K562 (cell line): ENCODE results near the gene YBX2. TPM values are rescaled to one million over a fixed set of nuclear protein-coding genes. Genes with fewer than 3 reads are reported as not detected.
A peak's percentile ranks its signal among the peaks of the same experiment; 100 is the strongest.

Source experiments
- CBFB ChIP-seq: sonication (generic); formaldehyde crosslinking; IDR thresholded peaks from 2 replicates; pipeline ENCODE4 v1.4.0; 2020; ENCODE audit warnings: mild to moderate bottlenecking, missing genetic modification reagents
- CCAR2 ChIP-seq: fragments of 200-400 bp; formaldehyde crosslinking; IDR thresholded peaks from 2 replicates; pipeline ENCODE4 v1.6.1; 2017; ENCODE audit warnings: mild to moderate bottlenecking, low read depth, low read length
- CREM ChIP-seq: IDR thresholded peaks from 2 replicates; pipeline ENCODE4 v1.6.1; 2014; ENCODE audit warnings: antibody characterized with exemption, low read depth
- CXXC5 ChIP-seq: fragments of 250-450 bp; sonication (Bioruptor Pico); IDR thresholded peaks from 2 replicates; pipeline ENCODE4 v1.8.0; 2022; ENCODE audit warnings: inconsistent platforms, mild to moderate bottlenecking, moderate library complexity
- EP300 ChIP-seq: IDR thresholded peaks from 2 replicates; pipeline ENCODE4 v1.6.1; 2012; ENCODE audit warnings: low read length, improper control_type of control experiment
- FOSL1 ChIP-seq: fragments of 200-800 bp; sonication (Bioruptor generic); conservative IDR thresholded peaks from 2 replicates; pipeline ENCODE4 v1.6.1; 2016; ENCODE audit warnings: missing genetic modification characterization, missing compliant biosample characterization
- GATA2 ChIP-seq: sonication (generic); formaldehyde crosslinking; IDR thresholded peaks from 2 replicates; pipeline ENCODE4 v1.4.0; 2020; ENCODE audit warnings: mild to moderate bottlenecking, missing genetic modification reagents
- GATAD2B ChIP-seq: fragments of 450-650 bp; IDR thresholded peaks from 2 replicates; pipeline ENCODE4 v1.6.1; 2017; ENCODE audit warnings: mild to moderate bottlenecking, borderline replicate concordance
- IRF2 ChIP-seq: sonication (generic); formaldehyde crosslinking; IDR thresholded peaks from 2 replicates; pipeline ENCODE4 v1.8.1; 2022; ENCODE audit warnings: mild to moderate bottlenecking, missing genetic modification reagents
- JUN ChIP-seq, 2 experiments: sonication (generic) in 1 of 2; formaldehyde crosslinking in 1 of 2; IDR thresholded peaks; 2 replicates each; pipeline versions ENCODE4 v1.6.1 to v1.8.0; 2012 to 2022; ENCODE audit warnings: borderline replicate concordance in 2 of 2, mild to moderate bottlenecking in 2 of 2, improper control_type of control experiment in 1 of 2, low read depth in 1 of 2, low read length in 1 of 2, missing genetic modification reagents in 1 of 2
- LEF1 ChIP-seq: fragments of 450-650 bp; IDR thresholded peaks from 2 replicates; pipeline ENCODE4 v1.6.1; 2016; ENCODE audit warnings: mild to moderate bottlenecking
- MXI1 ChIP-seq: IDR thresholded peaks from 2 replicates; pipeline ENCODE4 v1.6.1; 2011; ENCODE audit warnings: low read depth, mild to moderate bottlenecking, improper control_type of control experiment, low read length
- NR0B1 ChIP-seq: fragments of 450-650 bp; IDR thresholded peaks from one replicate; pipeline ENCODE4 v1.6.1; 2018; ENCODE audit warnings: mild to moderate bottlenecking, moderate library complexity; ENCODE audit not compliant: partially characterized antibody
- NR2C2 ChIP-seq, 2 experiments: fragments of 200-800 bp in 1 of 2; sonication (Bioruptor generic) in 1 of 2; sonication (generic) in 1 of 2; formaldehyde crosslinking in 1 of 2; IDR thresholded peaks; 2 replicates each; pipeline versions ENCODE4 v1.6.1 to v1.8.0; 2016 to 2022; ENCODE audit warnings: mild to moderate bottlenecking in 1 of 2, missing compliant biosample characterization in 1 of 2, missing genetic modification characterization in 1 of 2, missing genetic modification reagents in 1 of 2
- NR2F6 ChIP-seq: fragments of 450-650 bp; formaldehyde crosslinking; IDR thresholded peaks from 2 replicates; pipeline ENCODE4 v1.4.0; 2020; ENCODE audit warnings: mild to moderate bottlenecking
- PHB ChIP-seq: fragments of 250-450 bp; sonication (Bioruptor Pico); IDR thresholded peaks from 2 replicates; pipeline ENCODE4 v1.5.0; 2021
- PML ChIP-seq: IDR thresholded peaks from 2 replicates; pipeline ENCODE4 v1.6.1; 2012; ENCODE audit warnings: low read length, inconsistent platforms
- SP2 ChIP-seq: IDR thresholded peaks from 2 replicates; pipeline ENCODE4 v1.6.1; 2011; ENCODE audit warnings: mild to moderate bottlenecking, low read depth, low read length, moderate library complexity; ENCODE audit not compliant: poor library complexity, severe bottlenecking; ENCODE audit errors: extremely low read depth
- SRSF1 ChIP-seq: fragments of 200-400 bp; formaldehyde crosslinking; IDR thresholded peaks from 2 replicates; pipeline ENCODE4 v1.6.1; 2017; ENCODE audit warnings: mild to moderate bottlenecking, low read depth, low read length, moderate library complexity
- ZNF3 ChIP-seq: fragments of 250-450 bp; sonication (Bioruptor Pico); IDR thresholded peaks from 2 replicates; pipeline ENCODE4 v1.5.0; 2021; ENCODE audit warnings: mild to moderate bottlenecking, moderate library complexity
- polyA plus RNA-seq, 8 experiments: library from polyadenylated mRNA; depleted of rRNA in 4 of 8; stranded (reverse) in 5 of 8; unstranded in 3 of 8; fragments of >200 nt; fragmentation: Nextera tagmentation in 2 of 8; fragmentation: Illumina TruSeq in 1 of 8; extraction: Ambion mirVana in 2 of 8; extraction: Trizol in 1 of 8; gene quantifications; 2 replicates each; pipeline versions ENCODE4 v1.2.1 to v1.2.3, GENCODE V29; 2011 to 2014; ENCODE audit warnings: inconsistent platforms in 1 of 8, missing spikeins in 1 of 8
- total RNA-seq, 7 experiments: library from RNA; depleted of rRNA in 6 of 7; stranded (reverse); fragments of >200 nt in 6 of 7; fragmentation: Illumina TruSeq in 2 of 7; extraction: Trizol in 2 of 7; gene quantifications; 2 replicates each; pipeline versions ENCODE4 v1.2.1 to v1.2.3, GENCODE V29; 2011 to 2021; ENCODE audit warnings: low replicate concordance in 1 of 7
- TF ChIP-seq, protein P1 (sequence below): fragments of 450-650 bp; IDR thresholded peaks from 2 replicates; pipeline ENCODE4 v1.6.1; 2017; ENCODE audit warnings: antibody characterized with exemption
- TF ChIP-seq, protein P2 (sequence below): fragments of 200-400 bp; formaldehyde crosslinking; IDR thresholded peaks from 2 replicates; pipeline ENCODE4 v1.6.1; 2017; ENCODE audit warnings: mild to moderate bottlenecking, low read depth, low read length, moderate library complexity

The YBX2 gene
- total and polyA plus RNA-seq, 9 of the 15 experiments (the other 6 are each of a cell fraction or from before 2014, with no cell fraction given): 0.03 to 0.59 (median 0.27) TPM; not detected in 6

DNA sequence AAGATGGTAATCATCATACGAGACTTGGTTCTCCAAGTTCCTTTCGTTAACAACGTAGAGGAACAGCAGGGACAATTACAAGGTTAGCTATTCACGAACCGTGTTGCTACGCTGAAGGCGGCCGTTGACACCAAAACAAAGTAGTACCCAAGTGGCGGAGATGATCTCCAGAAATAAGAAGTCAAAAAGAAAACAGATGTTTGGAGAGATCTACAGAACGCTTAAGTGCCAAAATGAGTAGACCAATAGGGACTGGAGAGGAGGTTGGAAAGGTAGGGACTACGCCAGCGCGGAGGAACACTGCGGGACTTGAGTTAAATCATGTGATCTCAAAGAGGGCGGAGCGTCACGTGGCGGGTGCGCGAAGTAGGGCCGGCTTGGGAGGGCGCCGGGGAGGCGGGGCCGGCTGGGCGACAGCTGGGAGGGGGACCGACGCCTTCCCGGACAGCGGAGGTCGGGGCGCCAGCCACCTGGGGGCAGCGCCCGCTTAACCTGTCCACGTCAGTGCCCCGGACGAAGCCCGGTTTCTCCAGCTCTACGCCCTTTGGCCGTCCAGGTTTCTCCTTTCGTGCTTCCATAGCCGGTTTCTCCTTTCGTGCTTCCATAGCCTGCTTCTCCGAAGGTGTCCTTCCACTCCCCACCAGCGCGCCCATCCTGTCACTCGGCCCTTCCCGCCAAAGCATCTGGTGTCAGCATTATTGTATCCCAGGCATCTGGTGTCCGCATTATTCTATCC lies 51.6 kb downstream of the YBX2 start (continued):
- TF ChIP-seq CCAR2: no peak
- no peak for TF ChIP-seq SP2
- no peak for TF ChIP-seq PML
- TF ChIP-seq SRSF1: no peak
- TF ChIP-seq PHB (CRISPR knock-in tag): no peak
- TF ChIP-seq LEF1: peak; percentile 79
- no peak for TF ChIP-seq ZNF3 (CRISPR knock-in tag)
- no peak for TF ChIP-seq GATAD2B
- peak; percentile 83 for TF ChIP-seq CREM
- TF ChIP-seq NR2C2 (CRISPR knock-in tag; IDR thresholded peaks at IDR 0.05): no peak
- TF ChIP-seq NR2C2 (tag; IDR thresholded peaks at IDR 0.05): peak; percentile 67; the same call in 1 of the 2 replicates
- TF ChIP-seq, protein P1, sequence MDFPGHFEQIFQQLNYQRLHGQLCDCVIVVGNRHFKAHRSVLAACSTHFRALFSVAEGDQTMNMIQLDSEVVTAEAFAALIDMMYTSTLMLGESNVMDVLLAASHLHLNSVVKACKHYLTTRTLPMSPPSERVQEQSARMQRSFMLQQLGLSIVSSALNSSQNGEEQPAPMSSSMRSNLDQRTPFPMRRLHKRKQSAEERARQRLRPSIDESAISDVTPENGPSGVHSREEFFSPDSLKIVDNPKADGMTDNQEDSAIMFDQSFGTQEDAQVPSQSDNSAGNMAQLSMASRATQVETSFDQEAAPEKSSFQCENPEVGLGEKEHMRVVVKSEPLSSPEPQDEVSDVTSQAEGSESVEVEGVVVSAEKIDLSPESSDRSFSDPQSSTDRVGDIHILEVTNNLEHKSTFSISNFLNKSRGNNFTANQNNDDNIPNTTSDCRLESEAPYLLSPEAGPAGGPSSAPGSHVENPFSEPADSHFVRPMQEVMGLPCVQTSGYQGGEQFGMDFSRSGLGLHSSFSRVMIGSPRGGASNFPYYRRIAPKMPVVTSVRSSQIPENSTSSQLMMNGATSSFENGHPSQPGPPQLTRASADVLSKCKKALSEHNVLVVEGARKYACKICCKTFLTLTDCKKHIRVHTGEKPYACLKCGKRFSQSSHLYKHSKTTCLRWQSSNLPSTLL: no peak
- TF ChIP-seq CXXC5 (CRISPR knock-in tag): peak; percentile 88
- TF ChIP-seq, protein P2, sequence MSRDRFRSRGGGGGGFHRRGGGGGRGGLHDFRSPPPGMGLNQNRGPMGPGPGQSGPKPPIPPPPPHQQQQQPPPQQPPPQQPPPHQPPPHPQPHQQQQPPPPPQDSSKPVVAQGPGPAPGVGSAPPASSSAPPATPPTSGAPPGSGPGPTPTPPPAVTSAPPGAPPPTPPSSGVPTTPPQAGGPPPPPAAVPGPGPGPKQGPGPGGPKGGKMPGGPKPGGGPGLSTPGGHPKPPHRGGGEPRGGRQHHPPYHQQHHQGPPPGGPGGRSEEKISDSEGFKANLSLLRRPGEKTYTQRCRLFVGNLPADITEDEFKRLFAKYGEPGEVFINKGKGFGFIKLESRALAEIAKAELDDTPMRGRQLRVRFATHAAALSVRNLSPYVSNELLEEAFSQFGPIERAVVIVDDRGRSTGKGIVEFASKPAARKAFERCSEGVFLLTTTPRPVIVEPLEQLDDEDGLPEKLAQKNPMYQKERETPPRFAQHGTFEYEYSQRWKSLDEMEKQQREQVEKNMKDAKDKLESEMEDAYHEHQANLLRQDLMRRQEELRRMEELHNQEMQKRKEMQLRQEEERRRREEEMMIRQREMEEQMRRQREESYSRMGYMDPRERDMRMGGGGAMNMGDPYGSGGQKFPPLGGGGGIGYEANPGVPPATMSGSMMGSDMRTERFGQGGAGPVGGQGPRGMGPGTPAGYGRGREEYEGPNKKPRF: peak; percentile 69; the same call in 1 of the 2 replicates
- TF ChIP-seq EP300: peak; percentile 63
- no peak for TF ChIP-seq MXI1
- TF ChIP-seq GATA2: no peak
- no peak for TF ChIP-seq IRF2 (CRISPR knock-in tag)
- 0 out of 2 replicates have a peak, but pooled peaks have one; percentile 63 for TF ChIP-seq NR2F6 (CRISPR knock-in tag)
- TF ChIP-seq NR0B1: no peak
- 0 out of 2 replicates have a peak, but pooled peaks have one; percentile 32 for TF ChIP-seq FOSL1 (tag)
- peak; percentile 11; the same call in 1 of the 2 replicates for TF ChIP-seq JUN (IDR thresholded peaks at IDR 0.05; ENCODE audit: borderline replicate concordance, low read depth, low read length)
- no peak for TF ChIP-seq JUN (CRISPR knock-in tag; IDR thresholded peaks at IDR 0.05; ENCODE audit: borderline replicate concordance)
- no peak for TF ChIP-seq CBFB (CRISPR knock-in tag)
